Daoy (cell line): ENCODE data around the gene RAB18. TPM values are rescaled to one million over a fixed set of nuclear protein-coding genes. Genes with fewer than 3 reads are reported as not detected.
A peak's percentile ranks its signal among the peaks of the same experiment; 100 is the strongest.
"Not testable (repeated sequence)": the region's sequence is repeated elsewhere in the genome, so short reads cannot be mapped to it uniquely, and the experiment has no call there.

ENCODE experiments used
- DNase-seq: peaks from one replicate; pipeline ENCODE4 v3.0.0-alpha.2; 2015; ENCODE audit warnings: low read depth
- total RNA-seq: library from RNA; depleted of rRNA; stranded (reverse); fragments of >200 nt; shearing (Covaris generic); gene quantifications from 2 replicates; pipeline ENCODE4 v1.2.3, GENCODE V29; 2014; rRNA removed

The RAB18 gene
- total RNA-seq, 1 experiment from 2014 or later = 33.7 TPM

- DNase-seq = no peak
Measured at GRCh38 chr10:27547047-27547446, 42.9 kb downstream of the RAB18 start.

DNA sequence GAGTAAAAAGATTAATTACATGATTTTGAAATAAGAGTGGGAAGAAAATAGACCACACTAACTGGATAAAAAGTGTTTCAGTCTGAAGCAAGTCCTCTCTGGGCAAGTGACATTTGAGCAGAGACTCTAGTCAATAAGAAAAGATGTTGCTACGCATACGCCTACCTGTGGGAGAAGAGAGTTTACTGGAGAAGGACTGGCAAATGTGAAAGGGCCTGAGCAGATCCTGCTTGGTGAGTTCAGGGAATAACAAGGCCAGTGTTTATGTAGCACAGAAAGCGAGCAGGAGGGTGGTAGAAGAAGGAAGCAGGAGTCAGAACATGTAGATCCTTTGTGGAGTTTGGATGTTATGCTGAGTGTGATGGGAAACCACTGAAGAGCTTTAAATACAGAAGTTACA, 43.4 kb downstream of the RAB18 start:
- no peak for DNase-seq

DNA sequence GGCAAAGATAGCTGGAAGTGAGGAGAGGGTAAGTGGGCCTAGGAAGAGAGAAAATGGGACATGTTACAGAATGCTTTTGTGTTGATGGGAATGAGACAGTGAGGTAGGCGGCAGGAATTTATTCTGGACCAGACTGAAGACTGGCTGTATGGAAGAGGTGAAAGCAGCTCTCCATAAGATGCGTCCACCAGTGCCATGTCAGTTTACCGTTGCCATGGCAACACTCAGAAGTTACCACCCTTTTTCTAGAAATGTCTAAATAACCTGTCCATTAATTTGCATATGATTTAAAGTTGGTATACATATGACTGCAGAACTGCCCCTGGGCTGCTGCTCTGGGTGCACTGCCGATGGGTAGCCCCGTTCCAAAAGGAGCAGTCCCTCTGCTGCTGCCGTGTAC, 46.7 kb downstream of the RAB18 start:
- DNase-seq = no peak

DNA sequence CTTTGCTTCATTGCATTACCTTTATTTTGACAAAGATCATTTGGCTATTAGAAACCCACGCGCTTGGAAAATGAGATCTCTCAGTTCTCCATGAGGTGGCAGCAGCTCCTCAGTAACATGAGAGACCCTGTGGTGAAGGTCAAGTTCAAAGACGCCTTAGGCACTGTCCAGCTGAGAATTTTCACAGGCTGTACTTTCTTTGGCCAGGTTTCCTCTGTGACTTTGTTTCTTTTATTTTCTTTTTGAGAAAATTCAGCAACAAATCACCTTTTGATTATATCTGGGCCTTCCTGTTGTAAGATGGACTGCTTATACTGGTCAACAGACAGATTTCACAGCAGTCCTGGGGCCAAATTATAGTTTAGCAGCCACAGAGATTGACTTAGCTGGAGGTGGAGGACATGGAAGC, 54.5 kb downstream of the RAB18 start:
- DNase-seq = peak; percentile 52

GRCh38 chr10:27561334-27561733, 57.2 kb downstream of the RAB18 start:
- no peak for DNase-seq

- no peak for DNase-seq
Measured at GRCh38 chr10:27564398-27564797, 60.3 kb downstream of the RAB18 start.

GRCh38 chr10:27564880-27565279, 60.8 kb downstream of the RAB18 start:
- no peak for DNase-seq

DNA sequence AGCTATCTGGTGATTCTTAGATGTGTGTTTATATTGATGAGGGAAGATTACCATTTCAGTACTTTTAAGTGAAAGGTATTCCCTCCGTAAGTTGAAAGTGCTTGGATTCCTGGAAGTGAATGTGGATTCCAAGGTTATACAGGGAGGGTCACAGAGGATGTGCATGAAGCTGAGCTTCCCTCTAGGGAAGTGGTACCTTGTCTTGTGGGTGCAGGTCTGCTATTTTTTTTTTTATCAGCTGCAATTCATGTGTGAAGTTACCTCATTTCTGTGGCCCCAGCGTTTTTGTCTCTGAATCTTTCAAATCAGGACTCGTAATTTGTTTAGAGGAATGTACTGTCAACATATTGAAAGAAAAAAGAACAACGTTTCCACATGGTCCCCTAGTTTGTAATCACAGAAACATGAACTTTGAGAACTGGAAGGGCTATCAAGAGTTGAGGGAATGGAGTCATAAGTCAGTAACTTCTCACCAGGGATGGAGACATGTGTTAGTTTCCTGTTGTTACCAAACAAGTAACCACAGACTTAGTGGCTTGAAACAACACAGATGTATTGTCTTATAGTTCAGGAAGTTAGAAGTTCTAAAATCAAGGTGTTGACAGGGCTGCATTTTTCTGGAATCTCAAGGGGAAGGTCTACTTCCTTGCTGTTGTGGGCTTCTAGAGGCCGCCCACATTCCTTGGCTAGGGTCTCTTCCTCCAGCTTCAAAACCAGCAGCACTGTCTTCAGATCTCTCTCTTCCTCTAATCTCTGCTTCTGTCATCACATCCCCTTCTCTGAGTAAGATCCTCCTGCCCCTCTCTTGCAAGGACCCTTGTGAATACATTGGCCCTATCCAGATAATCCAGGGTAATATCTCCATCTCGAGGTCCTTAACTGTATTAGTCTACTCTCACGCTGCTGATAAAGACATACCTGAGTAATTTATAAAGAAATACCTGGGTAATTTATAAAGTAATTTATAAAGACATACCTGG, 64.4 kb downstream of the RAB18 start:
- DNase-seq = no peak

DNA sequence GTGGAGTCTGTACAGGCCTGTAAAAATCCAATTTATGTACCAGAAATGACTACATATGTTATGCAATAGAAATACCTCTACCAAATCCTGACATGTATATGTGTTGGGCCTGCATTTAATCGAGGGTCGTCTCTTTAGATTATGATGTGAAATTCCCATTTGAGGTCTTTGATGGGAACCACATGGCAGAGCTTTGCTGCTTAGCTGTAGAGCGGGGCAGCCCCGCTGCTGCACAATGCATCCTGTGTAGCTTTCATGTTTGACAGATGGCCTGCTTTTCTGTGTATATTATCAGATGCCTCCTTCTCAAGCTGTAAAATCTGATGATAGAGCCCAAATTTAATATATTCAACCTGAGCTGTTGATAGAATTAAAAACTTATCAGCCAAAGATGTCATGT, 65.8 kb downstream of the RAB18 start:
- no peak for DNase-seq

DNA sequence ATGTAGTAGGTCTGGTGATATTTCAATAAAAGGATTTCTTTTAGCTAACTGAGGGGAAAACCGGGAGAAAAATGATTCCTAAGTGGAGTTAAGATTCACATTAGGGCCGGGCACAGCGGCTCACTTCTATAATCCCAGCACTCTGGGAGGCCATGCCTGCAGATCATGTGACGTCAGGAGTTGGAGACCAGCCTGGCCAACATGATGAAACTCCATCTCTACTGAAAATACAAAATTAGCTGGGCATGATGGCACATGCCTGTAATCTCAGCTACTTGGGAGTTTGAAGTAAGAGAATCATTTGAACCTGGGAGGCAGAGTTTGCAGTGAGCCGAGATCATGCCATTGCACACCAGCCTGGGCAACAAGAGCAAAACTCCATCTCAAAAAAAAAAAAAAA, 72.9 kb downstream of the RAB18 start:
- not testable (repeated sequence) for DNase-seq

DNA sequence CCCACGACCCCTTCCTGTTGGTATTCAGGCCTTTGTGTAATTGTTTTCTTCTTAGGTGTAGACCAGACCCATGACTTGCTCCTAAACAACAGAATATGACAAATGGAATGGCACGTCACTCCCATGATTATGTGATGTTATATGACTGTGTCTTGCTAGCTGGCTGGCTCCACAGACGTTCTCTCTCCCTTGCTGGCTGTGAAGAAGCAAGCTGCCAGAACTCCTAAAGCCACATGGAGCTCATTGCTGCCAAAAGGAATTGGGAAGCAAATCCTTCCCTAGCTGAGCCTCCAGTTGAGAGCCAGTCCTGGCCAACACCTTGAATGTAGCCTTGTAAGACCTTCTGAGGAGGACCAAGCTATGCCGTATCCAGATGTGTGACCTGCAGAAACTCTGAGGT, 74.2 kb downstream of the RAB18 start:
- DNase-seq = no peak

- DNase-seq = no peak
Measured at GRCh38 chr10:27581225-27581624, 77.1 kb downstream of the RAB18 start.

GRCh38 chr10:27584302-27584701, 80.2 kb downstream of the RAB18 start:
- DNase-seq = no peak

Other genes starting within 250 kb of the RAB18 start
- gene MKX, start 241.5 kb downstream of the RAB18 start, total RNA-seq = 0.39 and 1.6 TPM in 2 replicates